ENCODE results near the gene PTCHD4.

- TF ChIP-seq, protein P1, sequence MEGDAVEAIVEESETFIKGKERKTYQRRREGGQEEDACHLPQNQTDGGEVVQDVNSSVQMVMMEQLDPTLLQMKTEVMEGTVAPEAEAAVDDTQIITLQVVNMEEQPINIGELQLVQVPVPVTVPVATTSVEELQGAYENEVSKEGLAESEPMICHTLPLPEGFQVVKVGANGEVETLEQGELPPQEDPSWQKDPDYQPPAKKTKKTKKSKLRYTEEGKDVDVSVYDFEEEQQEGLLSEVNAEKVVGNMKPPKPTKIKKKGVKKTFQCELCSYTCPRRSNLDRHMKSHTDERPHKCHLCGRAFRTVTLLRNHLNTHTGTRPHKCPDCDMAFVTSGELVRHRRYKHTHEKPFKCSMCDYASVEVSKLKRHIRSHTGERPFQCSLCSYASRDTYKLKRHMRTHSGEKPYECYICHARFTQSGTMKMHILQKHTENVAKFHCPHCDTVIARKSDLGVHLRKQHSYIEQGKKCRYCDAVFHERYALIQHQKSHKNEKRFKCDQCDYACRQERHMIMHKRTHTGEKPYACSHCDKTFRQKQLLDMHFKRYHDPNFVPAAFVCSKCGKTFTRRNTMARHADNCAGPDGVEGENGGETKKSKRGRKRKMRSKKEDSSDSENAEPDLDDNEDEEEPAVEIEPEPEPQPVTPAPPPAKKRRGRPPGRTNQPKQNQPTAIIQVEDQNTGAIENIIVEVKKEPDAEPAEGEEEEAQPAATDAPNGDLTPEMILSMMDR (IDR thresholded peaks at IDR 0.05): no peak
- TF ChIP-seq POLR2A (IDR thresholded peaks at IDR 0.05): no peak
These were observed 11.0 kb downstream of the PTCHD4 start for GRCh38 chr6:48099713-48100587.

Measured in heart left ventricle (tissue), 13 donors.